Activated B cell treated with CpG ODN at 0.5 μM for 24 hours (primary cell): ENCODE measurements around the gene SELENON. TPM values are rescaled to one million over a fixed set of nuclear protein-coding genes. Genes with fewer than 3 reads are reported as not detected.

Experiments
- ATAC-seq: fragments of 200-7000 bp; cut with Tn5 transposase; one replicate; pipeline ENCODE4 v1.10.0; 2021; ENCODE audit warnings: low read depth, mild to moderate bottlenecking, moderate library complexity
- CTCF ChIA-PET: fragments of 350-600 bp; sonication (Branson Sonifier 250); formaldehyde crosslinking; loops from one replicate; lab custom pipeline; 2021; ENCODE audit warnings: antibody characterized with exemption; lab: Charles Lee
- POLR2A ChIA-PET: fragments of 350-600 bp; sonication (Branson Sonifier 250); formaldehyde crosslinking; loops from one replicate; lab custom pipeline; 2021; ENCODE audit warnings: antibody characterized with exemption; lab: Charles Lee
- DNase-seq: peaks from one replicate; pipeline ENCODE4 v3.0.0; 2022
- H3K27ac Mint-ChIP-seq: one replicate; pipeline ENCODE4 v1.8.0; 2020; ENCODE audit warnings: mixed read lengths
- H3K27me3 Mint-ChIP-seq: one replicate; pipeline ENCODE4 v1.8.0; 2021; ENCODE audit warnings: mixed read lengths
- H3K36me3 Mint-ChIP-seq: one replicate; pipeline ENCODE4 v1.8.0; 2021; ENCODE audit warnings: low read depth, mixed read lengths
- H3K4me1 Mint-ChIP-seq: one replicate; pipeline ENCODE4 v1.8.0; 2021; ENCODE audit warnings: mixed read lengths
- H3K4me3 Mint-ChIP-seq: one replicate; pipeline ENCODE4 v1.8.0; 2020; ENCODE audit warnings: mild to moderate bottlenecking, mixed read lengths
- H3K9me3 Mint-ChIP-seq: one replicate; pipeline ENCODE4 v1.8.0; 2020; ENCODE audit warnings: mixed read lengths
- CTCF ChIP-seq: fragments of 200-600 bp; IDR thresholded peaks from one replicate; pipeline ENCODE4 v1.8.0; 2022; ENCODE audit warnings: antibody characterized with exemption, mild to moderate bottlenecking
- intact Hi-C: fragments of 100-400 bp; cut with micrococcal nuclease; formaldehyde crosslinking; loops from one replicate; pipeline ENCODE4 v1.15.1; 2024
- total RNA-seq: library from RNA; stranded (reverse); gene quantifications from 2 replicates; pipeline ENCODE4 v1.2.3, GENCODE V29; 2022

The SELENON gene
- total RNA-seq, 1 donor from 2014 or later: 15.1 TPM

DNA sequence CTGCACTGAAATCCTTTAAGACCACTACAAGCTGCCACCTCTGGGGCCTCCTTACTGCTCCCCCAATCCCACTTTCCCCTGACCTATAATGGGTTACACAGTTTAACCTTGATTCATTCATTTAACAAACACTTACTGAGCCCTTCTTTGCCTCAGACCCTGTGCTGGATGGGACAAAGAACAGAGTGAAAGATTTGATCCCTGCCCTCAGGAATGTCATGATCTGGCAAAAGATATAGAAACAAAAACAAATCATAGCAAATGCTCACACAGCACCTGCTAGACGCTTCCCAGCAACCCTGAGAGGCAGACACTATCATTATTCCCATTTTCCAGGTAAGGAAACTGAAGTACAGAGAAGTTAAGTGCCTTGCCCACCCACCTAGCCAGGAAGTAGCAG lies 66.3 kb downstream of the SELENON start:
- H3K27me3 Mint-ChIP-seq: no peaks in the 10 kb centered on the region
- ChIA-PET POLR2A (no interaction called here), CTCF (no interaction called here)
- peaks cover 6% of the 10 kb centered on the region for H3K4me1 Mint-ChIP-seq
- DNase-seq: no peak
- H3K36me3 Mint-ChIP-seq: no peaks in the 10 kb centered on the region
- no peak for ATAC-seq
- H3K4me3 Mint-ChIP-seq: no peak overlapping the region
- intact Hi-C loops: no loop called here
- no peaks in the 10 kb centered on the region for H3K9me3 Mint-ChIP-seq
- no peak overlapping the region for H3K27ac Mint-ChIP-seq
- no peak for TF ChIP-seq CTCF

GRCh38 chr1:25867210-25867991 lies 67.4 kb downstream of the SELENON start:
- peaks cover 6% of the 10 kb centered on the region for H3K4me1 Mint-ChIP-seq
- no peak for ATAC-seq
- intact Hi-C loops: no loop called here
- no peaks in the 10 kb centered on the region for H3K9me3 Mint-ChIP-seq
- CTCF ChIA-PET: no interaction called here
- H3K27me3 Mint-ChIP-seq: no peaks in the 10 kb centered on the region
- no peak for TF ChIP-seq CTCF
- DNase-seq: no peak
- H3K4me3 Mint-ChIP-seq: no peak overlapping the region
- H3K36me3 Mint-ChIP-seq: no peaks in the 10 kb centered on the region
- no peak overlapping the region for H3K27ac Mint-ChIP-seq
- POLR2A ChIA-PET: no interaction called here

Other genes starting within 250 kb of the SELENON start
- 0.20 and 0.34 TPM in 2 replicates for gene MAN1C1, start 183.4 kb upstream of the SELENON start, total RNA-seq
- gene MTFR1L, start 19.8 kb downstream of the SELENON start, total RNA-seq: 34.6 and 35.3 TPM in 2 replicates
- gene AUNIP, start 59.3 kb downstream of the SELENON start, total RNA-seq: 0.42 and 0.64 TPM in 2 replicates
- gene PAQR7, start 75.5 kb downstream of the SELENON start, total RNA-seq: 3.7 and 4.6 TPM in 2 replicates
- 24.8 and 25.6 TPM in 2 replicates for gene STMN1, start 106.2 kb downstream of the SELENON start, total RNA-seq
- gene PAFAH2, start 197.9 kb downstream of the SELENON start, total RNA-seq: 5.4 and 9.2 TPM in 2 replicates
- gene EXTL1, start 221.6 kb downstream of the SELENON start, total RNA-seq: not detected in 2 replicates
- gene SLC30A2, start 245.9 kb downstream of the SELENON start, total RNA-seq: not detected in 2 replicates